ENCODE data around the gene HYCC1. TPM values are rescaled to one million over a fixed set of nuclear protein-coding genes. Genes with fewer than 3 reads are reported as not detected.
"Not testable (repeated sequence)": the region's sequence is repeated elsewhere in the genome, so short reads cannot be mapped to it uniquely, and the experiment has no call there.

Gene HYCC1
- total RNA-seq, 2 donors from 2014 or later, result 82.2 to 157 TPM

GRCh38 chr7:22979251-22979650 is 34.7 kb downstream of the HYCC1 start:
- Histone ChIP-seq H3K27me3 (replicated peaks; ENCODE audit: insufficient read depth) (no peaks in the 10 kb centered on the region), H3K4me1 (ENCODE audit: control insufficient read depth in 1 of 2, low read depth in 2 of 2) (peaks cover 9 to 19% of the 10 kb centered on the region in 2 donors), H3K9me3 (no peaks in the 10 kb centered on the region), H3K27ac (no peak overlapping the region), H3K36me3 (peaks cover 5% of the 10 kb centered on the region), H3K4me3 (no peak overlapping the region)
- no peak for ATAC-seq (ENCODE audit: insufficient number of reproducible peaks, low FRiP score, low read depth)
- no peak for DNase-seq (ENCODE audit: low spot score)
- no peak for TF ChIP-seq CTCF (IDR thresholded peaks at IDR 0.05)

GRCh38 chr7:22974636-22975035 is 39.3 kb downstream of the HYCC1 start:
- not testable (repeated sequence) for H3K27me3 ChIP-seq (replicated peaks; ENCODE audit: insufficient read depth); H3K4me3 ChIP-seq; H3K4me1 ChIP-seq (ENCODE audit: control insufficient read depth in 1 of 2, low read depth in 2 of 2); H3K9me3 ChIP-seq; H3K27ac ChIP-seq; H3K36me3 ChIP-seq; DNase-seq (ENCODE audit: low spot score); ATAC-seq (ENCODE audit: insufficient number of reproducible peaks, low FRiP score, low read depth)

- H3K4me1 ChIP-seq (ENCODE audit: control insufficient read depth in 1 of 2, low read depth in 2 of 2), result no peaks in the 10 kb centered on the region
- ATAC-seq (ENCODE audit: insufficient number of reproducible peaks, low FRiP score, low read depth) (no peak), DNase-seq (ENCODE audit: low spot score) (no peak)
- H3K27me3 ChIP-seq (replicated peaks; ENCODE audit: insufficient read depth), result no peaks in the 10 kb centered on the region
- no peak overlapping the region for H3K27ac ChIP-seq
- no peaks in the 10 kb centered on the region for H3K9me3 ChIP-seq
- TF ChIP-seq CTCF (IDR thresholded peaks at IDR 0.05), result no peak
- H3K4me3 ChIP-seq, result no peak overlapping the region
- peaks cover 9% of the 10 kb centered on the region for H3K36me3 ChIP-seq
These were observed 41.7 kb downstream of the HYCC1 start for GRCh38 chr7:22972207-22972606.

- no peak for DNase-seq (ENCODE audit: low spot score)
- Histone ChIP-seq H3K4me1 (ENCODE audit: control insufficient read depth in 1 of 2, low read depth in 2 of 2) (no peaks in the 10 kb centered on the region), H3K9me3 (no peaks in the 10 kb centered on the region), H3K27me3 (replicated peaks; ENCODE audit: insufficient read depth) (no peaks in the 10 kb centered on the region), H3K27ac (no peak overlapping the region), H3K4me3 (no peak overlapping the region), H3K36me3 (peaks cover 4% of the 10 kb centered on the region)
- ATAC-seq (ENCODE audit: insufficient number of reproducible peaks, low FRiP score, low read depth), result no peak
- TF ChIP-seq CTCF (IDR thresholded peaks at IDR 0.05), result no peak
These were observed 44.9 kb downstream of the HYCC1 start for GRCh38 chr7:22969010-22969431.

Other genes with a start within 250 kb of the HYCC1 start
- gene TOMM7, start 191.3 kb downstream of the HYCC1 start, total RNA-seq, result 100 to 1,000 TPM in 1 of 2 donors, 10 to 100 TPM in 1; 95.0 to 123 TPM
- gene KLHL7, start 91.7 kb upstream of the HYCC1 start, total RNA-seq, result 10 to 100 TPM; 22.7 to 23.8 TPM
- 10 to 100 TPM; 34.0 to 54.7 TPM for gene NUP42, start 167.9 kb upstream of the HYCC1 start, total RNA-seq
- 100 to 1,000 TPM; 139 to 185 TPM for gene GPNMB, start 232.6 kb upstream of the HYCC1 start, total RNA-seq